GM12892 (cell line): ENCODE results near the gene IQGAP1.

Source experiments
- POLR2A ChIP-seq: IDR thresholded peaks from 2 replicates; pipeline ENCODE4 v1.6.1; 2011; ENCODE audit warnings: low read depth, low read length, control low read depth
- POLR2AphosphoS5 ChIP-seq: IDR thresholded peaks from 2 replicates; pipeline ENCODE4 v1.6.1; 2011; ENCODE audit warnings: low read depth, low read length, control low read depth

GRCh38 chr15:90381515-90381914 is 6.5 kb upstream of the IQGAP1 start:
- TF ChIP-seq POLR2AphosphoS5 (no peak), POLR2A (no peak)
